HFFc6 (cell line): ENCODE data around the gene ASAP2. TPM values are rescaled to one million over a fixed set of nuclear protein-coding genes. Genes with fewer than 3 reads are reported as not detected.

Experiments used
- DNase-seq: peaks from one replicate; pipeline ENCODE4 v3.0.0-alpha.2; 2018
- H3K27ac Mint-ChIP-seq: 2 replicates; pipeline ENCODE4 v1.8.0; 2020; ENCODE audit warnings: mild to moderate bottlenecking, mixed read lengths
- H3K27me3 Mint-ChIP-seq: 2 replicates; pipeline ENCODE4 v1.8.0; 2021; ENCODE audit warnings: mild to moderate bottlenecking, moderate library complexity, mixed read lengths; ENCODE audit not compliant: insufficient read depth
- H3K36me3 Mint-ChIP-seq: 2 replicates; pipeline ENCODE4 v1.8.0; 2021; ENCODE audit warnings: low read depth, mixed read lengths
- H3K4me1 Mint-ChIP-seq: 2 replicates; pipeline ENCODE4 v1.8.0; 2020; ENCODE audit warnings: low read depth, mixed read lengths
- H3K4me3 Mint-ChIP-seq: 2 replicates; pipeline ENCODE4 v1.8.0; 2020; ENCODE audit warnings: mild to moderate bottlenecking, moderate library complexity, mixed read lengths
- H3K9me3 Mint-ChIP-seq: 2 replicates; pipeline ENCODE4 v1.8.0; 2020; ENCODE audit warnings: mild to moderate bottlenecking, mixed read lengths
- CTCF ChIP-seq: fragments of 200-600 bp; sonication (generic); IDR thresholded peaks from 2 replicates; pipeline ENCODE4 v1.5.0; 2021; ENCODE audit warnings: antibody characterized with exemption, mild to moderate bottlenecking
- total RNA-seq, 6 experiments: library from RNA; stranded (reverse); fragmentation: NEBNext Ultra II Directional; extraction: Animal tissue kit (Norgen Biotek cat#: 25700); gene quantifications; 2 replicates in 1 of 6; 3 replicates in 5 of 6; pipeline ENCODE4 v1.2.3, GENCODE V29; 2021

The ASAP2 gene
- total RNA-seq, 6 experiments from 2014 or later = 31.2 to 37.4 (median 34.3) TPM

GRCh38 chr2:9315280-9315847 lies 108.8 kb downstream of the ASAP2 start:
- peak overlapping the region; percentile 14; the same call in 1 of the 2 replicates for H3K27ac Mint-ChIP-seq
- peaks cover 4% of the 10 kb centered on the region; the same call in 1 of the 2 replicates for H3K27me3 Mint-ChIP-seq
- peaks cover 42% of the 10 kb centered on the region for H3K4me1 Mint-ChIP-seq
- no peak for DNase-seq
- H3K9me3 Mint-ChIP-seq = no peaks in the 10 kb centered on the region
- no peak for TF ChIP-seq CTCF
- H3K4me3 Mint-ChIP-seq = no peak overlapping the region
- H3K36me3 Mint-ChIP-seq = peaks cover 6% of the 10 kb centered on the region; the same call in 1 of the 2 replicates

- Mint-ChIP-seq H3K27ac (no peak overlapping the region), H3K4me3 (no peak overlapping the region), H3K27me3 (peaks cover 3% of the 10 kb centered on the region; the same call in 1 of the 2 replicates), H3K4me1 (peaks cover 20% of the 10 kb centered on the region), H3K9me3 (no peaks in the 10 kb centered on the region), H3K36me3 (peaks cover 6% of the 10 kb centered on the region; the same call in 1 of the 2 replicates)
- no peak for DNase-seq
- TF ChIP-seq CTCF = no peak
Measured at GRCh38 chr2:9317559-9317958, 110.9 kb downstream of the ASAP2 start.

GRCh38 chr2:9318461-9319337 lies 112.1 kb downstream of the ASAP2 start:
- peaks cover 3% of the 10 kb centered on the region; the same call in 1 of the 2 replicates for H3K27me3 Mint-ChIP-seq
- peaks cover 9% of the 10 kb centered on the region; the same call in 1 of the 2 replicates for H3K4me1 Mint-ChIP-seq
- peaks cover 16% of the 10 kb centered on the region for H3K36me3 Mint-ChIP-seq
- H3K27ac Mint-ChIP-seq = no peak overlapping the region
- DNase-seq = no peak
- no peak for TF ChIP-seq CTCF
- no peak overlapping the region for H3K4me3 Mint-ChIP-seq
- no peaks in the 10 kb centered on the region for H3K9me3 Mint-ChIP-seq

- TF ChIP-seq CTCF = no peak
- Mint-ChIP-seq H3K9me3 (no peaks in the 10 kb centered on the region), H3K27ac (no peak overlapping the region), H3K27me3 (peaks cover 3% of the 10 kb centered on the region; the same call in 1 of the 2 replicates), H3K4me3 (no peak overlapping the region), H3K4me1 (peaks cover 6% of the 10 kb centered on the region; the same call in 1 of the 2 replicates), H3K36me3 (peaks cover 17% of the 10 kb centered on the region)
- no peak for DNase-seq
Measured at GRCh38 chr2:9319338-9319715, 112.7 kb downstream of the ASAP2 start.

- DNase-seq = no peak
- Mint-ChIP-seq H3K9me3 (no peaks in the 10 kb centered on the region), H3K27me3 (peaks cover 3% of the 10 kb centered on the region; the same call in 1 of the 2 replicates), H3K27ac (no peak overlapping the region), H3K4me3 (no peak overlapping the region), H3K36me3 (peaks cover 23% of the 10 kb centered on the region), H3K4me1 (peaks cover 14% of the 10 kb centered on the region)
- no peak for TF ChIP-seq CTCF
Measured at GRCh38 chr2:9322576-9322975, 116.0 kb downstream of the ASAP2 start.
